SU-DHL-6 (cell line): ENCODE measurements around the gene SAA2.

Source experiments
- H2AFZ ChIP-seq: fragments of 200-600 bp; sonication (generic); 2 replicates; pipeline ENCODE4 v1.6.1; 2014; ENCODE audit warnings: low read depth, mild to moderate bottlenecking, moderate library complexity, mixed read lengths, antibody characterized with exemption, low read length; ENCODE audit not compliant: severe bottlenecking
- H3F3A ChIP-seq: fragments of 200-600 bp; shearing (Covaris generic); 2 replicates; pipeline ENCODE4 v1.6.0; 2016; ENCODE audit warnings: antibody characterized with exemption, mild to moderate bottlenecking; ENCODE audit not compliant: insufficient read depth
- H3K27ac ChIP-seq: fragments of 200-600 bp; sonication (generic); 2 replicates; pipeline ENCODE4 v1.5.1; 2016; ENCODE audit warnings: low read depth, mild to moderate bottlenecking, low read length, moderate library complexity, mixed read lengths
- H3K27me3 ChIP-seq: fragments of 200-600 bp; sonication (generic), shearing (Covaris generic); 2 replicates; pipeline ENCODE4 v1.6.0; 2014; ENCODE audit warnings: mild to moderate bottlenecking, low read length
- H3K36me3 ChIP-seq: fragments of 200-600 bp; sonication (generic); 2 replicates; pipeline ENCODE4 v1.6.1; 2014; ENCODE audit warnings: mild to moderate bottlenecking, low read length, mixed read lengths
- H3K4me2 ChIP-seq: fragments of 300-600, 200-600 bp; shearing (Covaris generic), sonication (generic); 2 replicates; pipeline ENCODE4 v1.6.0; 2014; ENCODE audit warnings: low read length, low read depth, mild to moderate bottlenecking; ENCODE audit not compliant: poor library complexity, severe bottlenecking
- H3K4me3 ChIP-seq: fragments of 200-600 bp; sonication (generic); 2 replicates; pipeline ENCODE4 v1.5.1; 2014; ENCODE audit warnings: antibody characterized with exemption, low read length, mild to moderate bottlenecking, mixed read lengths; ENCODE audit not compliant: insufficient read depth, poor library complexity, severe bottlenecking
- H3K79me2 ChIP-seq: fragments of 200-600 bp; sonication (generic); 2 replicates; pipeline ENCODE4 v1.6.1; 2014; ENCODE audit warnings: mild to moderate bottlenecking, low read length, moderate library complexity; ENCODE audit not compliant: insufficient read depth
- H3K9ac ChIP-seq: fragments of 200-600 bp; sonication (generic); 2 replicates; pipeline ENCODE4 v1.7.0; 2014; ENCODE audit warnings: mild to moderate bottlenecking, low read length
- H3K9me2 ChIP-seq: fragments of 200-600 bp; sonication (generic); replicated peaks from 2 replicates; pipeline ENCODE4 v1.6.1; 2014; ENCODE audit warnings: low read length; ENCODE audit not compliant: insufficient read depth
- H3K9me3 ChIP-seq: fragments of 200-600 bp; sonication (generic); 2 replicates; pipeline ENCODE4 v1.6.1; 2014; ENCODE audit warnings: low read length, mixed read lengths; ENCODE audit not compliant: insufficient read depth
- H4K20me1 ChIP-seq: fragments of 200-600 bp; sonication (generic); 2 replicates; pipeline ENCODE4 v1.6.1; 2014; ENCODE audit warnings: low read depth, mild to moderate bottlenecking, antibody characterized with exemption, low read length, moderate library complexity, mixed read lengths
- CTCF ChIP-seq: fragments of 200-600 bp; sonication (generic); IDR thresholded peaks from one replicate; pipeline ENCODE4 v1.5.1; 2017; ENCODE audit warnings: antibody characterized with exemption, mild to moderate bottlenecking, low read length, moderate library complexity; ENCODE audit not compliant: insufficient read depth, poor library complexity, severe bottlenecking
- EZH2phosphoT487 ChIP-seq: fragments of 200-600 bp; sonication (generic), shearing (Covaris generic); conservative IDR thresholded peaks from 2 replicates; pipeline ENCODE4 v1.6.1; 2018; ENCODE audit warnings: mild to moderate bottlenecking, antibody characterized with exemption, low read length, moderate library complexity, mixed read lengths

SAA2 gene

GRCh38 chr11:18196532-18196931 lies 51.9 kb downstream of the SAA2 start:
- H3K79me2 ChIP-seq: no peaks in the 10 kb centered on the region
- TF ChIP-seq CTCF: no peak
- no peak for TF ChIP-seq EZH2phosphoT487
- H3K9me2 ChIP-seq: no peaks in the 10 kb centered on the region
- no peaks in the 10 kb centered on the region for H3K9me3 ChIP-seq
- H3K27me3 ChIP-seq: no peaks in the 10 kb centered on the region
- H3F3A ChIP-seq: no peaks in the 10 kb centered on the region
- no peaks in the 10 kb centered on the region for H4K20me1 ChIP-seq
- H3K9ac ChIP-seq: no peak overlapping the region
- H3K27ac ChIP-seq: no peak overlapping the region
- no peak overlapping the region for H2AFZ ChIP-seq
- H3K36me3 ChIP-seq: no peaks in the 10 kb centered on the region
- H3K4me2 ChIP-seq: no peak overlapping the region
- no peak overlapping the region for H3K4me3 ChIP-seq
